GM23248 (cell line): ENCODE measurements around the gene IAPP. TPM values are rescaled to one million over a fixed set of nuclear protein-coding genes. Genes with fewer than 3 reads are reported as not detected.

Experiments used
- DNase-seq: peaks from one replicate; pipeline ENCODE4 v3.0.0-alpha.2; 2015
- H2AFZ ChIP-seq: fragments of 200-600 bp; sonication (generic); 2 replicates; pipeline ENCODE4 v1.6.1; 2016; ENCODE audit warnings: antibody characterized with exemption
- H3F3A ChIP-seq: fragments of 200-600 bp; sonication (generic); 2 replicates; pipeline ENCODE4 v1.6.1; 2016; ENCODE audit warnings: mild to moderate bottlenecking, antibody characterized with exemption, mixed run types; ENCODE audit not compliant: insufficient read depth
- H3K27ac ChIP-seq: fragments of 200-600 bp; sonication (generic); 2 replicates; pipeline ENCODE4 v1.5.1; 2016; ENCODE audit warnings: mild to moderate bottlenecking
- H3K27me3 ChIP-seq: fragments of 200-600 bp; sonication (generic); replicated peaks from 2 replicates; pipeline ENCODE4 v1.6.1; 2016; ENCODE audit warnings: mild to moderate bottlenecking; ENCODE audit not compliant: insufficient read depth
- H3K36me3 ChIP-seq: fragments of 200-600 bp; sonication (generic); 2 replicates; pipeline ENCODE4 v1.6.1; 2016; ENCODE audit warnings: low read depth, mild to moderate bottlenecking
- H3K4me1 ChIP-seq: fragments of 200-600 bp; sonication (generic); 2 replicates; pipeline ENCODE4 v1.6.1; 2016; ENCODE audit warnings: mild to moderate bottlenecking; ENCODE audit not compliant: insufficient read depth
- H3K4me2 ChIP-seq: fragments of 200-600 bp; sonication (generic); one replicate; pipeline ENCODE4 v1.6.1; 2016; ENCODE audit warnings: mild to moderate bottlenecking; ENCODE audit not compliant: unreplicated experiment
- H3K4me3 ChIP-seq: fragments of 200-600 bp; sonication (generic); 2 replicates; pipeline ENCODE4 v1.5.1; 2016; ENCODE audit warnings: mild to moderate bottlenecking
- H3K79me2 ChIP-seq: fragments of 200-600 bp; sonication (generic); 2 replicates; pipeline ENCODE4 v1.6.1; 2016; ENCODE audit warnings: mild to moderate bottlenecking; ENCODE audit not compliant: insufficient read depth
- H3K9ac ChIP-seq: fragments of 200-600 bp; sonication (generic); 2 replicates; pipeline ENCODE4 v1.6.1; 2016; ENCODE audit warnings: mild to moderate bottlenecking
- H3K9me2 ChIP-seq: fragments of 200-600 bp; sonication (generic); 2 replicates; pipeline ENCODE4 v1.6.1; 2016; ENCODE audit warnings: mixed run types, mild to moderate bottlenecking, moderate library complexity; ENCODE audit not compliant: insufficient read depth
- H3K9me3 ChIP-seq: fragments of 200-600 bp; sonication (generic); one replicate; pipeline ENCODE4 v1.6.1; 2017; ENCODE audit warnings: low read depth
- H4K20me1 ChIP-seq: fragments of 200-600 bp; sonication (generic); 2 replicates; pipeline ENCODE4 v1.6.0; 2016; ENCODE audit not compliant: insufficient read depth
- EZH2 ChIP-seq: fragments of 200-600 bp; sonication (generic); IDR thresholded peaks from 2 replicates; pipeline ENCODE4 v1.6.1; 2018; ENCODE audit warnings: antibody characterized with exemption, mild to moderate bottlenecking; ENCODE audit not compliant: insufficient read depth, poor library complexity, severe bottlenecking
- EZH2phosphoT487 ChIP-seq: fragments of 200-600 bp; sonication (generic); IDR thresholded peaks from 2 replicates; pipeline ENCODE4 v1.6.1; 2018; ENCODE audit warnings: antibody characterized with exemption, moderate library complexity, mild to moderate bottlenecking, low read depth; ENCODE audit not compliant: insufficient read depth
- WGBS, 2 experiments: methylation state at CpG; one replicate each; pipeline ENCODE4 v1.1.6; 2015 to 2017; ENCODE audit warnings: low lambda C conversion rate in 2 of 2, low coverage in 1 of 2; ENCODE audit errors: missing lambda C conversion rate in 2 of 2; 5-methylcytosine and 5-hydroxymethylcytosine counted together
- in situ Hi-C: fragments of 300-500 bp; cut with MboI; formaldehyde crosslinking; loops from 2 replicates; pipeline ENCODE4 v1.15.0; 2020
- polyA plus RNA-seq: library from polyadenylated mRNA; unstranded; fragments of >200 nt; fragmentation: Nextera tagmentation; extraction: Ambion mirVana; gene quantifications from 2 replicates; pipeline ENCODE4 v1.2.1, GENCODE V29; 2016
- total RNA-seq: library from RNA; depleted of rRNA; stranded (reverse); fragments of >200 nt; shearing (Covaris generic); gene quantifications from 2 replicates; pipeline ENCODE4 v1.2.3, GENCODE V29; 2014; rRNA removed

The IAPP gene
- not detected in 2 replicates for total RNA-seq
- polyA plus RNA-seq: not detected in 2 replicates

DNA sequence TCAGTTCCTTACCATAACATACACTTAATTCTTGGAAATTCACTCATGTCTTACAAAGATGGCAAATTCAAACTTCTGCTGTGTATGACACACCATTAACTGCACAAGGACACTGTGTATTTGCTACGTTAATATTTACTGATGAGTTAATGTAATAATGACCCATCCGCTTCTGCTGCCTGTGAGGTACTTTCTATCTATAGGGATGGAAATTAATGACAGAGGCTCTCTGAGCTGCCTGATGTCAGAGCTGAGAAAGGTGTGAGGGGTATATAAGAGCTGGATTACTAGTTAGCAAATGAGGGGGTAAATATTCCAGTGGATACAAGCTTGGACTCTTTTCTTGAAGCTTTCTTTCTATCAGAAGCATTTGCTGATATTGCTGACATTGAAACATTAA, at the start of gene IAPP:
TSS of gene IAPP (plus strand) at position 301 of the 400 bp plus-strand sequence. CDS start 450 bp downstream, outside the sequence.
- 27 to 32% methylated on average over 2 of the region's 2 CpGs for WGBS, 2 experiments
- Histone ChIP-seq H3K79me2 (no peaks in the 10 kb centered on the region), H3K27me3 (no peaks in the 10 kb centered on the region), H4K20me1 (no peaks in the 10 kb centered on the region), H3K9ac (no peak within 1 kb of the TSS), H3K4me1 (no peaks in the 10 kb centered on the region), H3K4me2 (no peak within 1 kb of the TSS), H2AFZ (no peak within 1 kb of the TSS), H3F3A (no peaks in the 10 kb centered on the region), H3K36me3 (no peaks in the 10 kb centered on the region), H3K4me3 (no peak within 1 kb of the TSS), H3K27ac (no peak within 1 kb of the TSS), H3K9me3 (no peaks in the 10 kb centered on the region), H3K9me2 (no peaks in the 10 kb centered on the region)
- in situ Hi-C loops: no loop called here
- no peak for TF ChIP-seq EZH2phosphoT487
- no peak for TF ChIP-seq EZH2
- DNase-seq: no peak

DNA sequence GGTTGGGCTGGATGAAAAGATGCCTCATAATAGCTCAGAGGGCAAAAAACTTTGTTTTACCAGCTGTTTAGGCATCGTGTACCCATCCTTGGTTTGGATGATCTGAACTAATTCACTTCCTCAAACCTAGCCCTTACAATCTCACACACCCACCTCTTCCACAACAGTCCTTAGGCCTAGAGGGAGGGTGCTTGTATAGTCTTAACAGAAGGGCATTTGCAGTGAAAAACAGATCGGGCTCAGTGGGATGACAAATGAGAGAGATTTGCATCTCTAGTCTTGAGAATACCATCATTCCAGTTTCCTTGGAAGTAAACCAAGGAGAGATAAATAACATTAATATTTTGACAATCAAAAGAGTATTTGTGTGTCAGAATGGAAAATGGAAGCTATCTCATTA, 49.0 kb upstream of the IAPP start:
- H2AFZ ChIP-seq: no peak overlapping the region
- no peaks in the 10 kb centered on the region for H3F3A ChIP-seq
- TF ChIP-seq EZH2phosphoT487 (no peak), EZH2 (no peak)
- no peak overlapping the region for H3K9ac ChIP-seq
- no peaks in the 10 kb centered on the region for H3K79me2 ChIP-seq
- in situ Hi-C loops: no loop called here
- no peaks in the 10 kb centered on the region for H3K9me2 ChIP-seq
- H3K9me3 ChIP-seq: no peaks in the 10 kb centered on the region
- 12 to 15% methylated on average over 2 of the region's 2 CpGs for WGBS, 2 experiments
- H4K20me1 ChIP-seq: no peaks in the 10 kb centered on the region
- no peak overlapping the region for H3K4me2 ChIP-seq
- H3K27me3 ChIP-seq: no peaks in the 10 kb centered on the region
- no peak overlapping the region for H3K4me3 ChIP-seq
- DNase-seq: no peak
- H3K4me1 ChIP-seq: no peaks in the 10 kb centered on the region
- H3K27ac ChIP-seq: no peak overlapping the region
- H3K36me3 ChIP-seq: no peaks in the 10 kb centered on the region

DNA sequence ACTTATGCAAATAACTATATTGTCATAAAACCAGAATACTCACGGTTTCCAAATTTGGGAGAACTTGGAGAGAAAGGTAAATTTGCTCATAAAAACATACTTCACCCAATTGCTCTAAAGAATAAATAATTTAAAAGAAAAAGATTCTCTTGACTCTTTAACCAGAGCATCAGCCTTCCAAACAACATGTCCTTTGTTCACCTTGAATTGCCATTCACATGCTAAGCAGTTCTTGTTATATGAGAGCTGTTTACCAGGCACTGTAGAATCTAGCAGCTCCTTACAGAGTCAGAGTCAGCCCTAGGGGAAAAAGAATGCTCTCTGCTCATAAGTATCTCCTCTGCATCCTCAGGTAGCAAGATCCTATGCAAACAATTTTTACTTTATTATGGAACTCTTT, 48.2 kb upstream of the IAPP start:
- 0 to 6% methylated on average over 1 of the region's 1 CpG for WGBS, 2 experiments
- H3K4me3 ChIP-seq: no peak overlapping the region
- TF ChIP-seq EZH2: no peak
- TF ChIP-seq EZH2phosphoT487: no peak
- in situ Hi-C loops: no loop called here
- H3K36me3 ChIP-seq: no peaks in the 10 kb centered on the region
- no peaks in the 10 kb centered on the region for H3K79me2 ChIP-seq
- H3K9me2 ChIP-seq: no peaks in the 10 kb centered on the region
- no peak overlapping the region for H3K4me2 ChIP-seq
- H3K4me1 ChIP-seq: no peaks in the 10 kb centered on the region
- H4K20me1 ChIP-seq: no peaks in the 10 kb centered on the region
- H3K9ac ChIP-seq: no peak overlapping the region
- no peak overlapping the region for H2AFZ ChIP-seq
- no peaks in the 10 kb centered on the region for H3K27me3 ChIP-seq
- H3K27ac ChIP-seq: no peak overlapping the region
- H3F3A ChIP-seq: no peaks in the 10 kb centered on the region
- no peak for DNase-seq
- H3K9me3 ChIP-seq: no peaks in the 10 kb centered on the region

DNA sequence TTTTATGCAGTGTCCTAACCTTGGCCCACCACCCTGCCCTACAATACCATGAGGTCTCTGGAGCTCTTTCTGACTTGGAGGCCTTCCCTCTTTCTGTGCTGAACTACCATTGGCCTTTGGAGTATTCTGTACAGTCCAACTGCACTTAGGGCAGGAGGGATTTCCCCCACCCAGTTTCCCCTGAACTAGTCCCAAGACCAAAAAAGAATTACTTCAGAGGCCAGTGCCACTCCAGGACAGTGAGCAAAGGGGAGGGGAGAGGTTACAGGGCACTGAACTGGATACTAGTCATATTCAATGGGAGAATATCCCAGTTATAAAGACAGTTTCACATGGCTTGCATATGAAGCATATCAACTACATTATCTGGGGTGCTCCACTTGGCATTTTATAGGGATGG, 44.1 kb upstream of the IAPP start:
- H3K4me3 ChIP-seq: no peak overlapping the region
- no peaks in the 10 kb centered on the region for H3K27me3 ChIP-seq
- H4K20me1 ChIP-seq: no peaks in the 10 kb centered on the region
- H3K4me2 ChIP-seq: no peak overlapping the region
- H3K9me2 ChIP-seq: no peaks in the 10 kb centered on the region
- no peaks in the 10 kb centered on the region for H3K4me1 ChIP-seq
- no peaks in the 10 kb centered on the region for H3K36me3 ChIP-seq
- no peak overlapping the region for H3K27ac ChIP-seq
- H3K9me3 ChIP-seq: no peaks in the 10 kb centered on the region
- H2AFZ ChIP-seq: no peak overlapping the region
- in situ Hi-C loops: no loop called here
- H3K9ac ChIP-seq: no peak overlapping the region
- no peaks in the 10 kb centered on the region for H3K79me2 ChIP-seq
- TF ChIP-seq EZH2phosphoT487 (no peak), EZH2 (no peak)
- H3F3A ChIP-seq: no peaks in the 10 kb centered on the region
- DNase-seq: no peak

DNA sequence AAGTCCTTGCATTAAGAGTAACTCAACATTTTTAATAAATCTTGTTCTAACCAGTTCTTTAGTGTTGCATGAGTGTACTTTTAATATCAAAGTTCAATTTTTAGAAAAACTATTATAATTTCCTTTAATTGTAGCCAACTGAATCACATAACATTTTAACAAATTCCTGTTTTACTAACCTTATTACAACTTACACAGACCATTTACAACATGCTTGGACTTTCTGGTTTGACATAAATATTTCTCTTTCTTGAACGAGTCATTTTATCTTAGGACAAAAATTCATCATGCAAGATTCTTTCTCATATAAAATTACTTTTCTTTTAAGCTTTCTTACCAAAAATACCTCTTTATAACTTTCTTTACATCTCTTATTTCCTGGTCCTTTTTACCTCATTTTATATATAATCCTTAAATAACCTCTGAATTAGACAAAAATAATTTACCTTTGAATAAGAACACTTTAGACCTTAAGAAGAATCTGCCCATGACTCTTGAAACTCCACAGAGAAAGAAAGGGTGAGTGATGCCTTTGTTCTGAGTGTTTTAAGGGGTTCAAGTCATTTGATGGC, 41.9 kb upstream of the IAPP start:
- 40 to 59% methylated on average over 1 of the region's 1 CpG for WGBS, 2 experiments
- no peaks in the 10 kb centered on the region for H3K9me3 ChIP-seq
- no peaks in the 10 kb centered on the region for H3K36me3 ChIP-seq
- H3K27me3 ChIP-seq: no peaks in the 10 kb centered on the region
- DNase-seq: no peak
- no peaks in the 10 kb centered on the region for H3K9me2 ChIP-seq
- in situ Hi-C loops: no loop called here
- H3K79me2 ChIP-seq: no peaks in the 10 kb centered on the region
- H3K4me3 ChIP-seq: no peak overlapping the region
- no peak overlapping the region for H3K9ac ChIP-seq
- H3K4me1 ChIP-seq: no peaks in the 10 kb centered on the region
- no peak overlapping the region for H3K4me2 ChIP-seq
- no peak for TF ChIP-seq EZH2phosphoT487
- TF ChIP-seq EZH2: no peak
- H3K27ac ChIP-seq: no peak overlapping the region
- H3F3A ChIP-seq: no peaks in the 10 kb centered on the region
- no peak overlapping the region for H2AFZ ChIP-seq
- H4K20me1 ChIP-seq: no peaks in the 10 kb centered on the region
